Gastroesophageal sphincter (tissue), 3 donors: ENCODE data around the gene USP46.

ENCODE experiments used
- CTCF ChIP-seq, 4 experiments: fragments of 200-600 bp in 2 of 4; fragments of 450-650 bp in 2 of 4; sonication (generic) in 1 of 4; IDR thresholded peaks; one replicate each; pipeline ENCODE4 v1.5.1; 2017 to 2019; ENCODE audit warnings: antibody characterized with exemption in 4 of 4, mild to moderate bottlenecking in 2 of 4, moderate library complexity in 2 of 4
- EP300 ChIP-seq: sonication (generic); formaldehyde crosslinking; IDR thresholded peaks from one replicate; pipeline ENCODE4 v1.6.1; 2017; ENCODE audit warnings: antibody characterized with exemption, mild to moderate bottlenecking

- TF ChIP-seq CTCF (IDR thresholded peaks at IDR 0.05) (no peak), EP300 (no peak)
These were observed 30.6 kb downstream of the USP46 start for GRCh38 chr4:52628543-52628942.
